Astrocyte (in vitro differentiated cells and primary cell): ENCODE measurements around the gene PIP4K2A. TPM values are rescaled to one million over a fixed set of nuclear protein-coding genes. Genes with fewer than 3 reads are reported as not detected.

Source experiments
- DNase-seq: peaks from one replicate; pipeline ENCODE4 v3.0.0-alpha.2; 2010; ENCODE audit warnings: low read depth
- FAIRE-seq: peaks from 2 replicates; lab custom pipeline; 2011; peaks lifted over from hg19 to GRCh38; lab: Jason Lieb, UNC
- H2AFZ ChIP-seq: 2 replicates; pipeline ENCODE4 v1.6.0; 2012; ENCODE audit warnings: low read depth, low read length, inconsistent platforms
- H3K27ac ChIP-seq: 2 replicates; pipeline ENCODE4 v1.5.1; 2011; ENCODE audit warnings: low read depth, low read length, inconsistent platforms
- H3K27me3 ChIP-seq: 2 replicates; pipeline ENCODE4 v1.6.0; 2011; ENCODE audit warnings: low read length, inconsistent platforms; ENCODE audit not compliant: insufficient read depth
- H3K36me3 ChIP-seq: 2 replicates; pipeline ENCODE4 v1.5.1; 2011; ENCODE audit warnings: low read length, inconsistent platforms; ENCODE audit not compliant: insufficient read depth
- H3K4me1 ChIP-seq: 2 replicates; pipeline ENCODE4 v1.5.1; 2011; ENCODE audit warnings: low read length, inconsistent platforms; ENCODE audit not compliant: insufficient read depth
- H3K4me2 ChIP-seq: 2 replicates; pipeline ENCODE4 v1.6.0; 2012; ENCODE audit warnings: low read length, inconsistent platforms
- H3K4me3 ChIP-seq: 2 replicates; pipeline ENCODE4 v1.5.1; 2011; ENCODE audit warnings: low read depth, mild to moderate bottlenecking, low read length, inconsistent platforms; ENCODE audit not compliant: insufficient read depth
- H3K79me2 ChIP-seq: 2 replicates; pipeline ENCODE4 v1.6.0; 2012; ENCODE audit warnings: mild to moderate bottlenecking, low read length, inconsistent platforms; ENCODE audit not compliant: insufficient read depth
- H3K9ac ChIP-seq: 2 replicates; pipeline ENCODE4 v1.6.0; 2012; ENCODE audit warnings: mild to moderate bottlenecking, low read length, inconsistent platforms
- H3K9me3 ChIP-seq: 2 replicates; pipeline ENCODE4 v1.5.1; 2012; ENCODE audit warnings: low read depth, mild to moderate bottlenecking, low read length, inconsistent platforms; ENCODE audit not compliant: insufficient read depth
- H4K20me1 ChIP-seq: 2 replicates; pipeline ENCODE4 v1.6.0; 2012; ENCODE audit warnings: low read length, inconsistent platforms; ENCODE audit not compliant: insufficient read depth
- H3K27ac Mint-ChIP-seq: one replicate; pipeline ENCODE4 v1.8.0; 2021; ENCODE audit warnings: mild to moderate bottlenecking, mixed read lengths; ENCODE audit not compliant: unreplicated experiment
- H3K27me3 Mint-ChIP-seq: one replicate; pipeline ENCODE4 v1.8.0; 2021; ENCODE audit warnings: low read depth, mixed read lengths; ENCODE audit not compliant: unreplicated experiment
- H3K36me3 Mint-ChIP-seq: one replicate; pipeline ENCODE4 v1.8.0; 2021; ENCODE audit warnings: low read depth, mixed read lengths; ENCODE audit not compliant: unreplicated experiment
- H3K4me1 Mint-ChIP-seq: one replicate; pipeline ENCODE4 v1.8.0; 2021; ENCODE audit warnings: low read depth, mixed read lengths; ENCODE audit not compliant: unreplicated experiment
- H3K4me3 Mint-ChIP-seq: one replicate; pipeline ENCODE4 v1.8.0; 2021; ENCODE audit warnings: mild to moderate bottlenecking, moderate library complexity, mixed read lengths; ENCODE audit not compliant: unreplicated experiment
- H3K9me3 Mint-ChIP-seq: one replicate; pipeline ENCODE4 v1.8.0; 2021; ENCODE audit warnings: mild to moderate bottlenecking, mixed read lengths; ENCODE audit not compliant: unreplicated experiment
- EZH2 ChIP-seq: IDR thresholded peaks from 2 replicates; pipeline ENCODE4 v1.6.1; 2012; ENCODE audit warnings: mild to moderate bottlenecking, low read length, inconsistent platforms; ENCODE audit not compliant: insufficient read depth
- total RNA-seq: library from RNA; stranded (reverse); gene quantifications from 2 replicates; pipeline ENCODE4 v1.2.1, GENCODE V29; 2021
- TF ChIP-seq, protein P1 (sequence below): IDR thresholded peaks from 2 replicates; pipeline ENCODE4 v1.5.1; 2011; ENCODE audit warnings: low read depth, mild to moderate bottlenecking, inconsistent platforms, low read length, moderate library complexity; ENCODE audit not compliant: insufficient read depth

Gene PIP4K2A
- total RNA-seq, 1 donor from 2014 or later: 36.8 TPM

DNA sequence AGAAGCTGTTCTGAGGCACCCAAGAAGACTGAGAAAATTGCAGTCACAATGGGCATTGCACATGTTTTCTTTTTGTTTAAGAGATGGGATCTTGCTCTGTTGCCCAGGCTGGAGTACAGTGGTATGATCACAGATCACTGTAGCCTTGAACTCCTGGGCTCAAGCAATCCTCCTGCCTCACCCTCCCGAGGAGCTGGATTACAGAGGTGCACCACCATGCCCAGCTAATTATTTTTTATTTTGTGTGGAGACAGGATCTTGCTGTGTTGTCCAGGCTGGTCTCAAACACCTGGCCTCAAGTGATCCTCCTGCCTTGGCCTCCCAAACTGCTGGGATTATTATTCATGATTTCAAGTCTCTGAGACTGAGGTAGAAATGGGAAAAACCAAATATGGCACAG, 168.7 kb downstream of the PIP4K2A start:
- Mint-ChIP-seq H3K36me3 (peaks cover 28% of the 10 kb centered on the region), H3K4me3 (no peak overlapping the region), H3K27me3 (no peaks in the 10 kb centered on the region), H3K4me1 (no peaks in the 10 kb centered on the region), H3K9me3 (peaks cover 2% of the 10 kb centered on the region), H3K27ac (no peak overlapping the region)
- Histone ChIP-seq H3K27me3 (no peaks in the 10 kb centered on the region), H3K4me1 (no peaks in the 10 kb centered on the region), H3K79me2 (no peaks in the 10 kb centered on the region), H4K20me1 (no peaks in the 10 kb centered on the region), H3K9me3 (no peaks in the 10 kb centered on the region), H3K27ac (no peak overlapping the region), H3K4me3 (no peak overlapping the region), H3K4me2 (no peak overlapping the region), H3K36me3 (peaks cover 12% of the 10 kb centered on the region), H2AFZ (no peak overlapping the region), H3K9ac (no peak overlapping the region)
- DNase-seq (no peak), FAIRE-seq (no peak)
- TF ChIP-seq, protein P1, sequence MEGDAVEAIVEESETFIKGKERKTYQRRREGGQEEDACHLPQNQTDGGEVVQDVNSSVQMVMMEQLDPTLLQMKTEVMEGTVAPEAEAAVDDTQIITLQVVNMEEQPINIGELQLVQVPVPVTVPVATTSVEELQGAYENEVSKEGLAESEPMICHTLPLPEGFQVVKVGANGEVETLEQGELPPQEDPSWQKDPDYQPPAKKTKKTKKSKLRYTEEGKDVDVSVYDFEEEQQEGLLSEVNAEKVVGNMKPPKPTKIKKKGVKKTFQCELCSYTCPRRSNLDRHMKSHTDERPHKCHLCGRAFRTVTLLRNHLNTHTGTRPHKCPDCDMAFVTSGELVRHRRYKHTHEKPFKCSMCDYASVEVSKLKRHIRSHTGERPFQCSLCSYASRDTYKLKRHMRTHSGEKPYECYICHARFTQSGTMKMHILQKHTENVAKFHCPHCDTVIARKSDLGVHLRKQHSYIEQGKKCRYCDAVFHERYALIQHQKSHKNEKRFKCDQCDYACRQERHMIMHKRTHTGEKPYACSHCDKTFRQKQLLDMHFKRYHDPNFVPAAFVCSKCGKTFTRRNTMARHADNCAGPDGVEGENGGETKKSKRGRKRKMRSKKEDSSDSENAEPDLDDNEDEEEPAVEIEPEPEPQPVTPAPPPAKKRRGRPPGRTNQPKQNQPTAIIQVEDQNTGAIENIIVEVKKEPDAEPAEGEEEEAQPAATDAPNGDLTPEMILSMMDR: no peak
- TF ChIP-seq EZH2: no peak

- Mint-ChIP-seq H3K4me3 (no peak overlapping the region), H3K9me3 (peaks cover 2% of the 10 kb centered on the region), H3K4me1 (no peaks in the 10 kb centered on the region), H3K27ac (no peak overlapping the region), H3K36me3 (peaks cover 28% of the 10 kb centered on the region), H3K27me3 (no peaks in the 10 kb centered on the region)
- peaks cover 13% of the 10 kb centered on the region for H3K36me3 ChIP-seq
- no peak overlapping the region for H3K4me2 ChIP-seq
- TF ChIP-seq, protein P1: no peak
- TF ChIP-seq EZH2: no peak
- no peaks in the 10 kb centered on the region for H3K4me1 ChIP-seq
- no peak overlapping the region for H3K27ac ChIP-seq
- FAIRE-seq (no peak), DNase-seq (no peak)
- no peaks in the 10 kb centered on the region for H3K27me3 ChIP-seq
- no peaks in the 10 kb centered on the region for H4K20me1 ChIP-seq
- H3K4me3 ChIP-seq: no peak overlapping the region
- H3K79me2 ChIP-seq: no peaks in the 10 kb centered on the region
- H2AFZ ChIP-seq: no peak overlapping the region
- no peak overlapping the region for H3K9ac ChIP-seq
- H3K9me3 ChIP-seq: no peaks in the 10 kb centered on the region
Measured at GRCh38 chr10:22544325-22545068, 169.9 kb downstream of the PIP4K2A start.

- Histone ChIP-seq H4K20me1 (no peaks in the 10 kb centered on the region), H3K4me2 (no peak overlapping the region), H3K9me3 (no peaks in the 10 kb centered on the region), H3K4me3 (no peak overlapping the region), H3K9ac (no peak overlapping the region), H3K27ac (no peak overlapping the region), H3K4me1 (no peaks in the 10 kb centered on the region), H3K36me3 (peaks cover 20% of the 10 kb centered on the region), H2AFZ (no peak overlapping the region), H3K79me2 (no peaks in the 10 kb centered on the region), H3K27me3 (no peaks in the 10 kb centered on the region)
- no peak overlapping the region for H3K27ac Mint-ChIP-seq
- H3K4me3 Mint-ChIP-seq: no peak overlapping the region
- TF ChIP-seq EZH2: no peak
- TF ChIP-seq, protein P1: no peak
- H3K27me3 Mint-ChIP-seq: no peaks in the 10 kb centered on the region
- no peak for DNase-seq
- H3K4me1 Mint-ChIP-seq: no peaks in the 10 kb centered on the region
- peaks cover 2% of the 10 kb centered on the region for H3K9me3 Mint-ChIP-seq
- no peak for FAIRE-seq
- H3K36me3 Mint-ChIP-seq: peaks cover 39% of the 10 kb centered on the region
Measured at GRCh38 chr10:22542773-22543172, 171.6 kb downstream of the PIP4K2A start.
